ENCODE results near the gene MYH13.

Gene MYH13
- total RNA-seq: 0 to 3.9 (median 0) reads per million in 17 experiments

GRCh38 chr17:10372906-10373305 is at the start of gene MYH13:
Gene MYH13, minus strand, starts transcription at chr17:10373006. Its CDS starts 8,476 bp downstream, at chr17:10364530.
- no peak for DNase-seq

GRCh38 chr17:10421900-10422542 is 49.2 kb upstream of the MYH13 start, which contains the start of gene MYH8:
Gene MYH8, minus strand, starts transcription at chr17:10421950. Its CDS starts 1,723 bp downstream, at chr17:10420227.
- no peak for DNase-seq

- DNase-seq: no peak
Observed at GRCh38 chr17:10421211-10421610, 48.4 kb upstream of the MYH13 start.

- no peak for DNase-seq
Observed at GRCh38 chr17:10420811-10421210, 48.0 kb upstream of the MYH13 start.

GRCh38 chr17:10417431-10417830 is 44.6 kb upstream of the MYH13 start:
- no peak for DNase-seq

GRCh38 chr17:10415161-10415560 is 42.4 kb upstream of the MYH13 start:
- no peak for DNase-seq

- no peak for DNase-seq
Observed at GRCh38 chr17:10403589-10403988, 30.8 kb upstream of the MYH13 start.

- DNase-seq: no peak
Observed at GRCh38 chr17:10398352-10398751, 25.5 kb upstream of the MYH13 start.

GRCh38 chr17:10396524-10397163 is 23.8 kb upstream of the MYH13 start:
- DNase-seq: no peak

GRCh38 chr17:10394201-10394887 is 21.5 kb upstream of the MYH13 start:
- no peak for DNase-seq

- DNase-seq: no peak
Observed at GRCh38 chr17:10392880-10393279, 20.1 kb upstream of the MYH13 start.

GRCh38 chr17:10385871-10386270 is 13.1 kb upstream of the MYH13 start:
- DNase-seq: no peak

GRCh38 chr17:10384175-10384574 is 11.4 kb upstream of the MYH13 start:
- DNase-seq: no peak

GRCh38 chr17:10380631-10381408 is 8.0 kb upstream of the MYH13 start:
- DNase-seq: no peak

- no peak for DNase-seq
Observed at GRCh38 chr17:10370016-10370608, 2.7 kb downstream of the MYH13 start.

- DNase-seq: no peak
Observed at GRCh38 chr17:10369239-10369638, 3.6 kb downstream of the MYH13 start.

- DNase-seq: no peak
Observed at GRCh38 chr17:10368561-10368960, 4.2 kb downstream of the MYH13 start.

- DNase-seq: no peak
Observed at GRCh38 chr17:10360578-10360977, 12.2 kb downstream of the MYH13 start.

- DNase-seq: no peak
Observed at GRCh38 chr17:10357768-10358167, 15.0 kb downstream of the MYH13 start.

GRCh38 chr17:10354651-10355050 is 18.2 kb downstream of the MYH13 start:
- DNase-seq: no peak

GRCh38 chr17:10352893-10353292 is 19.9 kb downstream of the MYH13 start:
- no peak for DNase-seq

GRCh38 chr17:10349403-10349802 is 23.4 kb downstream of the MYH13 start:
- DNase-seq: peak; percentile 47 to 64 (median 55)

- no peak for DNase-seq
Observed at GRCh38 chr17:10344816-10345215, 28.0 kb downstream of the MYH13 start.
